ENCODE data around the gene GARRE1. TPM values are rescaled to one million over a fixed set of nuclear protein-coding genes. Genes with fewer than 3 reads are reported as not detected.
"Not testable (repeated sequence)": the region's sequence is repeated elsewhere in the genome, so short reads cannot be mapped to it uniquely, and the experiment has no call there.

GARRE1 gene
- total RNA-seq, 2 donors from 2014 or later, result 17.9 to 29.5 TPM

GRCh38 chr19:34246340-34246739, 8.0 kb upstream of the GARRE1 start:
- TF ChIP-seq, protein P1, sequence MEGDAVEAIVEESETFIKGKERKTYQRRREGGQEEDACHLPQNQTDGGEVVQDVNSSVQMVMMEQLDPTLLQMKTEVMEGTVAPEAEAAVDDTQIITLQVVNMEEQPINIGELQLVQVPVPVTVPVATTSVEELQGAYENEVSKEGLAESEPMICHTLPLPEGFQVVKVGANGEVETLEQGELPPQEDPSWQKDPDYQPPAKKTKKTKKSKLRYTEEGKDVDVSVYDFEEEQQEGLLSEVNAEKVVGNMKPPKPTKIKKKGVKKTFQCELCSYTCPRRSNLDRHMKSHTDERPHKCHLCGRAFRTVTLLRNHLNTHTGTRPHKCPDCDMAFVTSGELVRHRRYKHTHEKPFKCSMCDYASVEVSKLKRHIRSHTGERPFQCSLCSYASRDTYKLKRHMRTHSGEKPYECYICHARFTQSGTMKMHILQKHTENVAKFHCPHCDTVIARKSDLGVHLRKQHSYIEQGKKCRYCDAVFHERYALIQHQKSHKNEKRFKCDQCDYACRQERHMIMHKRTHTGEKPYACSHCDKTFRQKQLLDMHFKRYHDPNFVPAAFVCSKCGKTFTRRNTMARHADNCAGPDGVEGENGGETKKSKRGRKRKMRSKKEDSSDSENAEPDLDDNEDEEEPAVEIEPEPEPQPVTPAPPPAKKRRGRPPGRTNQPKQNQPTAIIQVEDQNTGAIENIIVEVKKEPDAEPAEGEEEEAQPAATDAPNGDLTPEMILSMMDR (IDR thresholded peaks at IDR 0.05), result no peak
- TF ChIP-seq POLR2AphosphoS5 (IDR thresholded peaks at IDR 0.05) (no peak), POLR2A (IDR thresholded peaks at IDR 0.05) (no peak)
- intact Hi-C loops (cut with DNase I), result no loop called here
- no peaks in the 10 kb centered on the region for H3K4me1 ChIP-seq (replicated peaks)
- 74% methylated on average over 4 of the region's 4 CpGs for WGBS
- H3K9me3 ChIP-seq, result no peaks in the 10 kb centered on the region
- no peak for DNase-seq (ENCODE audit: low spot score)
- no peak overlapping the region for H3K27ac ChIP-seq
- H3K4me3 ChIP-seq, result no peak overlapping the region
- H3K27me3 ChIP-seq (replicated peaks; ENCODE audit: insufficient read depth), result no peaks in the 10 kb centered on the region
- H3K36me3 ChIP-seq, result no peaks in the 10 kb centered on the region

DNA sequence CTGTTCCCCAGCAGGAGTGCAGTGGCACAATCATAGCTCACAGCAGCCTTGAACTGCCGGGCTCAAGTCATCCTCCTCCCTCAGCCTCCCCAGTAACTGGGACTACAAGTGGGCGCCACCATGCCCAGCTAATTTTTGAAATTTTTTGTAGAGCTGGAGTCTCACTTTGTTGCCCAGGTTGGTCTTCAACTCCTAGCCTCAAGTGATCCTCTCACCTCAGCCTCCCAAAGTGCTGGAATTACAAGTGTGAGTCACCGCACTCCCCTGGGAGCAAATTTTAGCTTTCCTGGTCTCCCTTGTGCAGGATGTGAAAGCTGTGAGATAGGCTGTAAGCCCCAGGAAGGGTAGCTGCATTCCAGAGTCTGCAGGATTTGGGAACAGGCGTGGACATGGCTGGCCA, 5.4 kb upstream of the GARRE1 start:
- TF ChIP-seq POLR2AphosphoS5 (IDR thresholded peaks at IDR 0.05), result no peak
- TF ChIP-seq, protein P1 (IDR thresholded peaks at IDR 0.05), result no peak
- no peak for TF ChIP-seq POLR2A (IDR thresholded peaks at IDR 0.05)
- Histone ChIP-seq H3K27ac (no peak overlapping the region), H3K36me3 (no peaks in the 10 kb centered on the region), H3K4me1 (replicated peaks) (no peaks in the 10 kb centered on the region), H3K27me3 (replicated peaks; ENCODE audit: insufficient read depth) (no peaks in the 10 kb centered on the region), H3K9me3 (no peaks in the 10 kb centered on the region), H3K4me3 (no peak overlapping the region)
- WGBS, result 91% methylated on average over 4 of the region's 4 CpGs
- no peak for DNase-seq (ENCODE audit: low spot score)
- intact Hi-C loops (cut with DNase I), result no loop called here

DNA sequence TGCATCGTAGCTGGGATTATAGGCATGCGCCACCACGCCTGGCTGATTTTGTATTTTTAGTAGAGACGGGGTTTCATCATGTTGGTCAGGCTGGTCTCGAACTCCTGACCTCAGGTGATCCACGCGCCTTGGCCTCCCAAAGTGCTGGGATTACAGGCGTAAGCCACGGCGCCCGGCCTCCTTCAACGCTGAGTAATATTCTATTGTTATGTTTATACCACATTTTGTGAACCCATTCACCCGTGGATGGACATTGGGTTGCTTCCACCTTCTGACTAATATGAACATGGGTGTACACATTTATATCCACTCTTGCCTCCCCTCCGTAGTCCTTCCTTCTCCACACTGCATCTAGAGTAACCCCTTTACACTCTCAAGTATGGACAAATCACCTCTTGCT, 1.2 kb upstream of the GARRE1 start:
- not testable (repeated sequence) for H3K4me3 ChIP-seq; H3K36me3 ChIP-seq; DNase-seq (ENCODE audit: low spot score); H3K4me1 ChIP-seq (replicated peaks); H3K9me3 ChIP-seq; H3K27ac ChIP-seq; H3K27me3 ChIP-seq (replicated peaks; ENCODE audit: insufficient read depth)
- intact Hi-C loops (cut with DNase I), result loop anchor here (10.0 kb wide), 2 partner anchors 78 to 82 kb away; partner anchors contain the start of gene LSM14A
- 97% methylated on average over 14 of the region's 14 CpGs for WGBS

- intact Hi-C loops (cut with DNase I), result loop anchor here (10.0 kb wide), 2 partner anchors 79 to 81 kb away; partner anchors contain the start of gene LSM14A
- DNase-seq (ENCODE audit: low spot score); H3K9me3 ChIP-seq; H3K27me3 ChIP-seq (replicated peaks; ENCODE audit: insufficient read depth); H3K4me1 ChIP-seq (replicated peaks); H3K36me3 ChIP-seq: not testable (repeated sequence)
- Histone ChIP-seq H3K27ac (peak overlapping the region; percentile 97), H3K4me3 (peak overlapping the region; percentile 85 to 88)
- 63% methylated on average over 17 of the region's 17 CpGs for WGBS
Measured at GRCh38 chr19:34253681-34254045, 691 bp upstream of the GARRE1 start.

- no peak for DNase-seq (ENCODE audit: low spot score)
- H3K36me3 ChIP-seq, result no peaks in the 10 kb centered on the region
- intact Hi-C loops (cut with DNase I), result loop anchor here (10.0 kb wide), 2 partner anchors 80 kb away; partner anchors contain the start of gene LSM14A
- H3K4me1 ChIP-seq (replicated peaks), result peaks cover 2% of the 10 kb centered on the region
- WGBS, result under 1% methylated on average over 46 of the region's 88 CpGs
- peak overlapping the region; percentile 85 to 88 for H3K4me3 ChIP-seq
- H3K27ac ChIP-seq, result peak overlapping the region; percentile 97
- H3K27me3 ChIP-seq (replicated peaks; ENCODE audit: insufficient read depth), result no peaks in the 10 kb centered on the region
- no peaks in the 10 kb centered on the region for H3K9me3 ChIP-seq
- TF ChIP-seq, protein P1 (IDR thresholded peaks at IDR 0.05), result peak in 1 of 4 experiments; percentile 16
- no peak for TF ChIP-seq POLR2AphosphoS5 (IDR thresholded peaks at IDR 0.05)
Measured at GRCh38 chr19:34254698-34255432, 511 bp downstream of the GARRE1 start.

DNA sequence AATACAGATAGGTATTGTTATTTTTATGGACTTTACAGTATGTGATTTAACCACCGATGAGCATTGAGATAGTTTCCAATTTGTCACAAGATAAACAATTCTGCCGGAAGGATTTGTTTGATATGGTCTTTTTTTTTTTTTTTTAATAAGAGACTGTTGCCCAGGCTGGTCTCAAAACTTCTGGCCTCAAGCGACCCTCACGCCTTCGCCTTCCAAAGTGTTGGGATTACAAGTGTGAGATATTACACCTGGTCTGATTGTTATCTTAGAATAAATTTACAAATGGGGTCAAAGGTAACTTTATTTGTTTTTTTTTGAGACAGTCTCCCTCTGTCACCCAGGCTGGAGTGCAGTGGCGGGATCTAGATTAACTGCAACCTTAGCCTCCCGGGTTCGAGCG, 1.2 kb downstream of the GARRE1 start:
- Histone ChIP-seq H3K9me3 (no peaks in the 10 kb centered on the region), H3K36me3 (no peaks in the 10 kb centered on the region), H3K4me3 (peak overlapping the region; percentile 85 to 88), H3K27me3 (replicated peaks; ENCODE audit: insufficient read depth) (no peaks in the 10 kb centered on the region), H3K4me1 (replicated peaks) (peaks cover 5% of the 10 kb centered on the region), H3K27ac (peak overlapping the region; percentile 97)
- no peak for DNase-seq (ENCODE audit: low spot score)
- TF ChIP-seq POLR2A (IDR thresholded peaks at IDR 0.05) (no peak), POLR2AphosphoS5 (IDR thresholded peaks at IDR 0.05) (no peak)
- TF ChIP-seq, protein P1 (IDR thresholded peaks at IDR 0.05), result no peak
- intact Hi-C loops (cut with DNase I), result loop anchor here (10.0 kb wide), 2 partner anchors 79 to 81 kb away; partner anchors contain the start of gene LSM14A
- 51% methylated on average over 9 of the region's 9 CpGs for WGBS
